Dermis blood vessel endothelial cell (primary cell): ENCODE data around the gene ZNF716. TPM values are rescaled to one million over a fixed set of nuclear protein-coding genes. Genes with fewer than 3 reads are reported as not detected.
"Not testable (repeated sequence)": the region's sequence is repeated elsewhere in the genome, so short reads cannot be mapped to it uniquely, and the experiment has no call there.

Source experiments
- DNase-seq: peaks from one replicate; pipeline ENCODE4 v3.0.0; 2010
- total RNA-seq: library from RNA; depleted of rRNA; stranded (reverse); fragments of >200 nt; gene quantifications from 2 replicates; pipeline ENCODE4 v1.2.3, GENCODE V29; 2014

ZNF716 gene
- total RNA-seq = under 0.01 TPM in 1 of 2 replicates, not detected in the other

GRCh38 chr7:57449904-57450303 is at the start of gene ZNF716:
TSS of gene ZNF716 (plus strand) at chr7:57450177. CDS start at chr7:57450289, 112 bp downstream.
- DNase-seq = no peak

GRCh38 chr7:57400531-57401155 is 49.3 kb upstream of the ZNF716 start:
- no peak for DNase-seq

- DNase-seq = not testable (repeated sequence)
These were observed 46.9 kb upstream of the ZNF716 start for GRCh38 chr7:57403051-57403450.

DNA sequence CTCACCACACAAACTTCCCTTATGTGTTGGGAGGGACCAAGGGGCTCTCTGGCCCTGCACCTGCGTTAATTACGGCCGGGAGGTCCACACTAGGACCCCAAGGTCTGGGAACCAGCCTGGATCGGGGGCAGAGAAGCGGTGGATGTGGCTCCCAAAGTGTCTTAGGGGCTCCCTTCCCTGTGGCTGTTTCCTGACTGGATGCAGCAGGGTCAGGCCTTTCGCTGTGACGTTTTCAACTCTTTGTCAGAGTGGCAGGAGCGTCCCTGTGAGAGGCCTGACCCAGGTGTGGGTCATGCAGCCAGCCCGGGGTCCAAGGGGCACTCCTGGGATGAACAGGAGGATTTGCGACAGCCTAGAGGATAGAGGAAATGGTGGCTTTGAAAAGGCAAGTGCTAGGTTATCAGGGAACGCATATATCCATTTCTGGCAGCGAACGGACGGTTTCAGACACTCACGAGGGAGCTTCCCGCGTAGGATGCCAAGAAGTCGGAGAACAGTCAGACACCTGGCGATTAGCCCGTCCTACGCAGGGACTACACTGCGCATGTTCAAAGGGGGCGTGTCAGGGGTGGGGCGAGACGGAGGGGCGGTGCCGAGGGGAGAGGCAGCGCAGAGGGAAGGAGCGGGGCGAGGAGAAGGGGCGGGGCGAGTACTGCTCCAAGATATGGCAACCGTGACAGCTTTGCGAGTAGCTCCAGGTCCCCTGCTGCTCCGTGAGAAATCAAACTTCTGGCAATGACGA is 46.2 kb upstream of the ZNF716 start:
- DNase-seq = no peak

- DNase-seq = no peak
These were observed 45.5 kb upstream of the ZNF716 start for GRCh38 chr7:57404343-57404966.

DNA sequence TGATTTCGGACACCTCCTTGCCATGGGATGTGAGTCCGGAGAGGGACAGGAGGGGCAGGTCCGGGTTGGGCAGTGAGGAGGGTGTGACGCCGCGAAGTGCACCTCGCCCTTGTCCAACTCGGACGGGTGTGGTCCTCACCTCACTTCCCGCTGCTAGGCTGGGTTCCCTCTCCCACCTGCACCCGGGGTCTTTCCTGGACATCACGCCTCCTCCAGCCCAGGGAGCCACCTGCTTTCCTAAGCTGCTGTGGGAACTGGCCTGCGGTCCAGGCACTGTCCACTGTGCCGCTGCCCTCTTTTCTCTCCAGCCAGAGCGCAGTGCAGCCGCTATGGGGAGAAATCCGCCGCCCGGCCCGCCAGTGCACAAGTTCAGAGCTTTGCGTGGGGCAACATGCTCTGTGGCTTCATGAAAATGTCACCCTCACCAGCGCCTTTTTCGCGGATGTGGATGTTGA is 45.0 kb upstream of the ZNF716 start:
- DNase-seq = no peak

DNA sequence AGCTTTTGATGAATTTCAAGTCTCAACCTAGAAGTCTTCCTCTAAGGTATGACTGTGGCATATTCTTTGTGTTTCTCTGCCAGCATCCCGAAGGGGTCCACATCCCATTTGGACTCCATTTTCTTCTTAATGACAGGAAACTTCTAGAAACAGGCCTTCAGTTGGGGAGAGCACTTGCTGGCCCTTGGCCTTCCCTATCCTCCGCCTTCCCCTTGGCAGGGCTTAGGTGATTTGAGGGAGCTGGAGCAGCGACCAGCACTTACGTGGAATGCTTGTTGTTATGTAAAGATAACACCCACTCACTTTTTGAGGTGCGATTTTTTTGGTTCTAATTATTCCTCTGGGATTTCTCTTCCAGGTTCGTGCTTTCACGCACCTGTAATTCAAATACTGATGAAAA is 42.9 kb upstream of the ZNF716 start:
- DNase-seq = no peak

- no peak for DNase-seq
These were observed 37.8 kb upstream of the ZNF716 start for GRCh38 chr7:57412168-57412567.

DNA sequence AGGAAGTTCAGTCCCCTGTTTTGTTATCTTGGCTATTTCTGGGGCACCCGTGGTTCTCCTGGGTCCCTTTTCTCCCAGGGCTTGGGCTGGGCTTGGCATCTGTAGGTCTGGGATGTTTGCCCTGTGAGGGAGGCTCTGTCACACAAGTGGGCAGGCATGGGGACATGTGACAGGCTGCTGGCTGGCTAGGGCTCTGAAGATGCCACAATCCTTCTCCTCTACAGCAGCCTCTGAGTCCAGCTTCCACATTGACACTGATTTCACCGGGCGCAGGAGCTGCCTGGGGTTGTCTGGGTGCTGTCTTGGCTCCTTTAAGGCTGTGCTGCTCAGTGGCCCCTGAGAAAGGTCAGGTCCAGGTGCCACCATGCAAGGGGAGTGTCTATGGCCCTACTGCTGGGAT is 37.4 kb upstream of the ZNF716 start:
- no peak for DNase-seq

GRCh38 chr7:57413529-57414398 is 36.2 kb upstream of the ZNF716 start:
- no peak for DNase-seq

DNA sequence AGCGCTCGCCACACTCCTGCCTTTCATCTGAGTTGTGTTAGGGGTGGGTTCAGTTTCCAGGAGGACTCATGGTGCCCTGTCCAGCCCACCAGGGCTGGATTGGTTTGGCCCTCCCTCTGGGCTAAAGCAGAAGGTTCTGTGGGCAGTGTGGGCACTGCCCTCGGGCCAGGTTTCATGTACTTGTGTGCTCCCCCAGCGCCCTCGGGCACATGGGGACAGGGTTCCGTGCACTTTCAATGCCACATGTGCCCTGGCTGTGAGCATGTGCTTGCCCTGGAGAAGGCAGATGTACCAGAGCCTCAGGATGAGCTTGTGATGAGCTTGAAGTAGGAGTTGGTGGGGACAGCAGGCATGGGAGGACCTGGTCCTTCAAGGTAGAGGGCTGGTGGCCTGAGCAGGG is 35.6 kb upstream of the ZNF716 start:
- no peak for DNase-seq

DNA sequence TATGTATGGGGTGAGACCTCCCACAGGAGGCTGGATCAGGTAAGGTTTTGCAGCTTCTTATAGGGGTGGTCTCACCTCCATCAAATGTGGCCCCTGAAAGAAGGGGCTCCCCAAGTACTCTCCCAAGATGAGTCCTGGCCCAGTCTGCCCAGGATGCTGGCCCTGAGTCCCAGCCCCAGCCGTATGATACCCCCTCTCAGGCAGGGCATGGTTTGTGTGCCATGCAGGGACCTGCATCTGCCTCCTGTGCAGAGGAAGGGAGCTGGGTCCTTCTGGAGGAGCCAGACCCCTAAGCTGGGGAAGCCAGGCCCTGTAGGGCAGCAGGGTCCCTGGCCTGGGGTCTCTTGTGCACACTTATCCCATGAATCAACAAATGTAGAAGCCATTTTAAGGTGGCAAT is 35.1 kb upstream of the ZNF716 start:
- DNase-seq = no peak

GRCh38 chr7:57415326-57415725 is 34.7 kb upstream of the ZNF716 start:
- DNase-seq = no peak

- no peak for DNase-seq
These were observed 34.2 kb upstream of the ZNF716 start for GRCh38 chr7:57415730-57416129.

DNA sequence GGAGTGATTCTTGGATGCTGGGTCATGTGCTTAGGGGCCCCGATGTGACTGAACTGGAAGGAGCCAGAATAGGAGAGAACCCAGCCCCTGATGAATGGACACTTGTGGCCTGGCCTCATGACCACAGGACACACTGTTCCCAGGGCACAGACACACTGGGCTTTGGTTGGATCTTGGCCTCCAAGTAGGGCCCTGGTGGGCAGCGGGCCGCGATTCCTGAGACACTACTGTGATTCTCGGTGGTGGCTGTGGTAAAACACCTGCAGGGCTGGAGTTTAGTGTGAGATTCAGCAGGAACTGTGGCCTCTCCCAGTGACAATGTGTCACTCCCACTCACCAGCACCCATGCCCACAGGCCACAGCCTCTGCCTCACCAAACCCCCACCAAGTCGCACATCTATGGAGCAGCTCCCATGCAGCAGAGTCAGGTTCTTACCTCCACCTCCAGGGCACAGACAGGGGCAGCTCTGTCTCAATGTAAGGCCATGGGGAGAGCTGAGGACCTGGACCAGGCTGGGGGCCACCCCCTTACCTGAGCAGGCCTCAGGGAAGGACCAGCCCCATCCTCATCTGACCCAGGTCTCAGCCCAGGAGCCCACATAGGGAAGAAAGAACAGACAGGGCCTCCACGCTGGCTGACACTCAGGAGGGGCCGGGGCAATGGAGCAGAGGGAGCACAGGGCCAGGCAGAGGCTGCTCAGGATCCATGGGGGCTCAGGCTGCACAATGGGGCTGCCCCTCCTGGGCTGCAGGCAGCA is 33.2 kb upstream of the ZNF716 start:
- no peak for DNase-seq

DNA sequence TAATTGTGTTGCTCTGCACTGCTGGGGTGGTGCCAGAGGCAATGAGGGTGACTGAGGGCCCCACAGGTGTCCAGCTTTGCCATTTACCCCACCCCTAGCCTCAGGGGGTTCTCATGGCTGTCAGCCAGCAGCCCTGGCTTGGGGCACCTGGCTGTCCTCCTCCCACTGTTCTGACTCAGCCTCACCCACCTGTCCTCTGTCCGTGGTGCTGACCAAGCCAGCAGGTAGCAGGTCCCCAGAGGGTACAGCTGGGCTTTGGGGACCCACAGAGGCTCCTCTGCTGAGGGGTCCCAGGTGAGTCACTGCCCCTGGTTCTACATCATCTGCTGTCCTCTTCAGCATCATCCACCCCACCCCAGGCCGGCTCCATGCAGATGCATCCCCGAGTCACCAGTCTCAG is 32.2 kb upstream of the ZNF716 start:
- no peak for DNase-seq

DNA sequence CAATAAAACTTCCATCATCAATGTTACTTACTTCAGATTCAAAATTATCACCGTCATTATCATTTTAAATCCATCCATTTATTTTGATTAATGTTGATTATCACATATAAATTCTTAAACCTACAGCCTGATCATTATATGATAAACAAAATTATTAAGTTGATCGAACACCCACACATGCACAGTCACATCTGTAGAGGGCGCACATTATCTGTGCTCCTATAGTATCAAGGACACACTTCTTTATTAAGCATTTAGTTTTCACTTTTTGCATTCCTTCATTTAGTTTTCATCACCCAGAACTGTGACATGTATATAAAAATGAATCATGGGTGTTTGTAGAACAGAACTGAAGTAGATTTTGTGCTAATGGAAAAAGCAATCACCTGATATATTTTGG is 26.2 kb upstream of the ZNF716 start:
- DNase-seq = no peak

GRCh38 chr7:57424515-57425238 is 25.3 kb upstream of the ZNF716 start:
- no peak for DNase-seq

- DNase-seq = no peak
These were observed 24.6 kb upstream of the ZNF716 start for GRCh38 chr7:57425239-57425944.

DNA sequence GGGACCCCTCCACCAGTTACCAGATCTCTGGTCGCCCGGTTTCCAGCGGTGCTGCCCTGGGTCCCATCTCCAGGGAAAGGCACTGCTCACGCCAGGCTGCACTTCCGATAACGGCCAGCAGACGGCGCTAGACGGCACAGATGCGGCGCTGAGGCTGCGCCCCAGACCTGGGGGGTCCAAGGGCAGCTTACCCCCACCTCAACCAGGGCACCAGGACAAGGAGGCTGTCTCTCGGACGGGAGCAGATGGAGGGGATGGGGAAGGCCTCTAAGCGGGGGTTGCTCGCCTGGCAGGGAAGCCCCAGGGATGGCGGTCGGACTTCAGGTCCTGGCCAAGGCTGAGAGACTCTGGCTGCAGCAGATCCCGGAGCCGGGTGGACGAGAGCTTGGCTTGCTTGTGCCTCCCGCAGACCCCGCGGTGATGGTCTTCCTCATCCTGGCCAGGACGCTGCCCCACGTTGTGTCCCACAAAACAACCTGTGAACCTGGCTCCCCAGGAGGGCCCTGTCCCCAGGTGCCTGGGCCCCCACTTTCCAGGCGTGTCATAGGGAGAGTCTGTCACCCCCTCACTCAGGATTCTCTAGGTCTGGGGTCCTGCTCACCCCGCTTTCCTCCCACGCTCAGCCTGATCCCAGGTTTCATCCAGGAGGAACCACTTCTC is 23.9 kb upstream of the ZNF716 start:
- no peak for DNase-seq
